ENCODE results near the gene IL7R. TPM values are rescaled to one million over a fixed set of nuclear protein-coding genes. Genes with fewer than 3 reads are reported as not detected.

The IL7R gene
- total and polyA plus RNA-seq, 2 of the 13 experiments (the other 11 are each of a cell fraction or from before 2014, with no cell fraction given) = not detected

DNA sequence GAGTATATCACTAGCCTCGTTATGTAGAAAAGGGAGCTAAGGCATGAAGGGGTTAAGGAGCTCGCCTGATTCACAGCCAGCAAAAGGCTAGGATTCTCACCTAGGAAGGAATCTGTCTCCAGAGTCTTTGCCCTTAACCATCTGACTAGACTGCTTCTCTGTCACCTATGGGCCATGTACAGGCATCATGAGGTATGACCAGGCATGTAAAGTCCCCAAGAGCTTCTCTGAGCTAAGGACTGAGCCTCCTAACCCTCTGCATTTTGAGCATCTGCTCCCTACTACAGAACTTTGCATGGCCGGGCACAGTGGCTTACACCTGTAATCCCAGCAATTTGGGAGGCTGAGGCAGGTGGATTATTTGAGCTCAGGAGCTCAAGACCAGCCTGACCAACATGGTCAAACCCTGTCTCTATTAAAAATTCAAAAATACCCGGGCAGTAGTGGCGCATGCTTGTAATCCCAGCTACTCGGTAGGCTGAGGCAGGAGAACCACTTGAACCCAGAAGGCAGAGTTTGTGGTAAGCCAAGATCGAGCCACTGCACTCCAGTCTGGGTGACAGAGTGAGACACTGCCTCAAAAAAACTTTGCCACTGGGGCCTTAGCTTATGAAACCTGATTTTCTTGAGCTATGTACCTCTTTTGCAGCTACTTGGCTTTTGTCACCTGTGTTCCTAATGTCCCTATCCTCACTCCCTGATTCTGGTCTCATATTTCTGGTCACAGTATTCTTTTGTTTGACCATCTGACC lies 33.2 kb upstream of the IL7R start:
- DNase-seq (ENCODE audit: low spot score) (no peak), ATAC-seq (no peak), FAIRE-seq (no peak)
- no peaks in the 10 kb centered on the region for H3K79me2 ChIP-seq (ENCODE audit: insufficient read depth, low read length)
- H2AFZ ChIP-seq (ENCODE audit: low read length) = no peak overlapping the region
- no peaks in the 10 kb centered on the region for H4K20me1 ChIP-seq (ENCODE audit: insufficient read depth, low read length)
- H3K36me3 ChIP-seq (replicated peaks in 1 of 2; ENCODE audit: control insufficient read depth in 1 of 2, insufficient read depth in 2 of 2, low read length in 2 of 2) = no peaks in the 10 kb centered on the region
- ChIA-PET POLR2A (no interaction called here), CTCF (ENCODE audit: low intra/inter-chr PET ratio, low total read pairs) (no interaction called here)
- H3K4me1 ChIP-seq (ENCODE audit: insufficient read depth, low read length) = peaks cover 9% of the 10 kb centered on the region
- H3K27me3 ChIP-seq (ENCODE audit: control insufficient read depth in 1 of 2, insufficient read depth in 2 of 2, low read length in 2 of 2) = peaks cover 0 to 5% of the 10 kb centered on the region in 2 experiments; a peak in 2 of 5 replicates
- no peak overlapping the region for H3K9ac ChIP-seq (ENCODE audit: insufficient read depth, low read depth, low read length)
- H3K4me3 ChIP-seq (replicated peaks in 1 of 3; ENCODE audit: insufficient read depth in 1 of 3, low read depth in 2 of 3, low read length in 3 of 3) = no peak overlapping the region
- H3K27ac ChIP-seq (ENCODE audit: extremely low read length, insufficient read depth, low read length) = no peak overlapping the region
- intact Hi-C loops (cut with micrococcal nuclease; ENCODE audit: unreplicated experiment) = no loop called here
- no peak overlapping the region for H3K4me2 ChIP-seq (ENCODE audit: low read depth, low read length)
- 17% methylated on average over 6 of the region's 7 CpGs for WGBS (ENCODE audit: low lambda C conversion rate)
- no TSS peak for BruUV-seq (replicated peaks)
- in situ Hi-C loops (cut with HindIII; ENCODE audit: extremely low pct_ligation_motif_present, low pct_unique_long_range_greater_than_20kb) = no loop called here
- H3K9me3 ChIP-seq (ENCODE audit: low read length) = no peaks in the 10 kb centered on the region
- TF ChIP-seq ZFP36 (IDR thresholded peaks at IDR 0.05; ENCODE audit: borderline replicate concordance, low read depth, low read length, partially characterized antibody) (no peak), ARID2 (CRISPR knock-in tag; IDR thresholded peaks at IDR 0.05; ENCODE audit: borderline replicate concordance) (no peak), STAT5B (CRISPR knock-in tag; IDR thresholded peaks at IDR 0.05) (no peak), SAFB2 (CRISPR knock-in tag; IDR thresholded peaks at IDR 0.05; ENCODE audit: borderline replicate concordance, low read depth) (no peak), MLLT10 (CRISPR knock-in tag; IDR thresholded peaks at IDR 0.05) (no peak), KLF13 (CRISPR knock-in tag; IDR thresholded peaks at IDR 0.05) (no peak), FIP1L1 (IDR thresholded peaks at IDR 0.05; ENCODE audit: borderline replicate concordance, insufficient read depth, low read depth, low read length) (no peak), ZNF891 (CRISPR knock-in tag; IDR thresholded peaks at IDR 0.05) (no peak)
- TF ChIP-seq, protein P1, sequence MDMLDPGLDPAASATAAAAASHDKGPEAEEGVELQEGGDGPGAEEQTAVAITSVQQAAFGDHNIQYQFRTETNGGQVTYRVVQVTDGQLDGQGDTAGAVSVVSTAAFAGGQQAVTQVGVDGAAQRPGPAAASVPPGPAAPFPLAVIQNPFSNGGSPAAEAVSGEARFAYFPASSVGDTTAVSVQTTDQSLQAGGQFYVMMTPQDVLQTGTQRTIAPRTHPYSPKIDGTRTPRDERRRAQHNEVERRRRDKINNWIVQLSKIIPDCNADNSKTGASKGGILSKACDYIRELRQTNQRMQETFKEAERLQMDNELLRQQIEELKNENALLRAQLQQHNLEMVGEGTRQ (IDR thresholded peaks at IDR 0.05; ENCODE audit: low read depth, low read length) = no peak
- TF ChIP-seq, protein P1 (CRISPR knock-in tag; IDR thresholded peaks at IDR 0.05; ENCODE audit: borderline replicate concordance) = no peak
- TF ChIP-seq, protein P2, sequence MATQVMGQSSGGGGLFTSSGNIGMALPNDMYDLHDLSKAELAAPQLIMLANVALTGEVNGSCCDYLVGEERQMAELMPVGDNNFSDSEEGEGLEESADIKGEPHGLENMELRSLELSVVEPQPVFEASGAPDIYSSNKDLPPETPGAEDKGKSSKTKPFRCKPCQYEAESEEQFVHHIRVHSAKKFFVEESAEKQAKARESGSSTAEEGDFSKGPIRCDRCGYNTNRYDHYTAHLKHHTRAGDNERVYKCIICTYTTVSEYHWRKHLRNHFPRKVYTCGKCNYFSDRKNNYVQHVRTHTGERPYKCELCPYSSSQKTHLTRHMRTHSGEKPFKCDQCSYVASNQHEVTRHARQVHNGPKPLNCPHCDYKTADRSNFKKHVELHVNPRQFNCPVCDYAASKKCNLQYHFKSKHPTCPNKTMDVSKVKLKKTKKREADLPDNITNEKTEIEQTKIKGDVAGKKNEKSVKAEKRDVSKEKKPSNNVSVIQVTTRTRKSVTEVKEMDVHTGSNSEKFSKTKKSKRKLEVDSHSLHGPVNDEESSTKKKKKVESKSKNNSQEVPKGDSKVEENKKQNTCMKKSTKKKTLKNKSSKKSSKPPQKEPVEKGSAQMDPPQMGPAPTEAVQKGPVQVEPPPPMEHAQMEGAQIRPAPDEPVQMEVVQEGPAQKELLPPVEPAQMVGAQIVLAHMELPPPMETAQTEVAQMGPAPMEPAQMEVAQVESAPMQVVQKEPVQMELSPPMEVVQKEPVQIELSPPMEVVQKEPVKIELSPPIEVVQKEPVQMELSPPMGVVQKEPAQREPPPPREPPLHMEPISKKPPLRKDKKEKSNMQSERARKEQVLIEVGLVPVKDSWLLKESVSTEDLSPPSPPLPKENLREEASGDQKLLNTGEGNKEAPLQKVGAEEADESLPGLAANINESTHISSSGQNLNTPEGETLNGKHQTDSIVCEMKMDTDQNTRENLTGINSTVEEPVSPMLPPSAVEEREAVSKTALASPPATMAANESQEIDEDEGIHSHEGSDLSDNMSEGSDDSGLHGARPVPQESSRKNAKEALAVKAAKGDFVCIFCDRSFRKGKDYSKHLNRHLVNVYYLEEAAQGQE (IDR thresholded peaks at IDR 0.05; ENCODE audit: borderline replicate concordance in 1 of 2, low read depth in 1 of 2, low read length in 2 of 2) = no peak
- TF ChIP-seq, protein P3, sequence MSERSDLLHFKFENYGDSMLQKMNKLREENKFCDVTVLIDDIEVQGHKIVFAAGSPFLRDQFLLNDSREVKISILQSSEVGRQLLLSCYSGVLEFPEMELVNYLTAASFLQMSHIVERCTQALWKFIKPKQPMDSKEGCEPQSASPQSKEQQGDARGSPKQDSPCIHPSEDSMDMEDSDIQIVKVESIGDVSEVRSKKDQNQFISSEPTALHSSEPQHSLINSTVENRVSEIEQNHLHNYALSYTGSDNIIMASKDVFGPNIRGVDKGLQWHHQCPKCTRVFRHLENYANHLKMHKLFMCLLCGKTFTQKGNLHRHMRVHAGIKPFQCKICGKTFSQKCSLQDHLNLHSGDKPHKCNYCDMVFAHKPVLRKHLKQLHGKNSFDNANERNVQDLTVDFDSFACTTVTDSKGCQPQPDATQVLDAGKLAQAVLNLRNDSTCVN (CRISPR knock-in tag; IDR thresholded peaks at IDR 0.05; ENCODE audit: borderline replicate concordance) = no peak
- TF ChIP-seq, protein P4, sequence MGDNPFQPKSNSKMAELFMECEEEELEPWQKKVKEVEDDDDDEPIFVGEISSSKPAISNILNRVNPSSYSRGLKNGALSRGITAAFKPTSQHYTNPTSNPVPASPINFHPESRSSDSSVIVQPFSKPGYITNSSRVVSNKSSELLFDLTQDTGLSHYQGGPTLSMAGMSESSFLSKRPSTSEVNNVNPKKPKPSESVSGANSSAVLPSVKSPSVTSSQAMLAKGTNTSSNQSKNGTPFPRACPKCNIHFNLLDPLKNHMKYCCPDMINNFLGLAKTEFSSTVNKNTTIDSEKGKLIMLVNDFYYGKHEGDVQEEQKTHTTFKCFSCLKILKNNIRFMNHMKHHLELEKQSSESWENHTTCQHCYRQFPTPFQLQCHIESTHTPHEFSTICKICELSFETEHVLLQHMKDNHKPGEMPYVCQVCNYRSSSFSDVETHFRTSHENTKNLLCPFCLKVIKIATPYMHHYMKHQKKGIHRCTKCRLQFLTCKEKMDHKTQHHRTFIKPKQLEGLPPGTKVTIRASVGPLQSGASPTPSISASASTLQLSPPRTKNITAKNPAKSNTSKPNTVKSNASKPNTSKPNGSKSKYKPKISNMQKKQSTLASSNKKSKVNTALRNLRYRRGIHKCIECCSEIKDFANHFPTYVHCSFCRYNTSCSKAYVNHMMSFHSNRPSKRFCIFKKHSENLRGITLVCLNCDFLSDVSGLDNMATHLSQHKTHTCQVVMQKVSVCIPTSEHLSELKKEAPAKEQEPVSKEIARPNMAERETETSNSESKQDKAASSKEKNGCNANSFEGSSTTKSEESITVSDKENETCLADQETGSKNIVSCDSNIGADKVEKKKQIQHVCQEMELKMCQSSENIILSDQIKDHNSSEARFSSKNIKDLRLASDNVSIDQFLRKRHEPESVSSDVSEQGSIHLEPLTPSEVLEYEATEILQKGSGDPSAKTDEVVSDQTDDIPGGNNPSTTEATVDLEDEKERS (CRISPR knock-in tag; IDR thresholded peaks at IDR 0.05) = no peak

All from HepG2 (cell line).